GM19023 (cell line): ENCODE results near the gene XPNPEP2.
"Not testable (repeated sequence)": the region's sequence is repeated elsewhere in the genome, so short reads cannot be mapped to it uniquely, and the experiment has no call there.

Experiments used
- ATAC-seq: cut with Tn5 transposase; IDR thresholded peaks from one replicate; pipeline ENCODE4 v1.9.1; 2021; ENCODE audit warnings: mild to moderate bottlenecking, moderate library complexity; ENCODE audit not compliant: unreplicated experiment

Gene XPNPEP2

GRCh38 chrX:129719268-129719667, 19.5 kb upstream of the XPNPEP2 start:
- ATAC-seq = no peak

- no peak for ATAC-seq
Observed at GRCh38 chrX:129719931-129720530, 18.7 kb upstream of the XPNPEP2 start.

- ATAC-seq = no peak
Observed at GRCh38 chrX:129720741-129721140, 18.0 kb upstream of the XPNPEP2 start.

- ATAC-seq = no peak
Observed at GRCh38 chrX:129721414-129721813, 17.4 kb upstream of the XPNPEP2 start.

- ATAC-seq = no peak
Observed at GRCh38 chrX:129721870-129722269, 16.9 kb upstream of the XPNPEP2 start.

GRCh38 chrX:129723511-129723910, 15.3 kb upstream of the XPNPEP2 start:
- ATAC-seq = no peak

GRCh38 chrX:129724754-129725153, 14.0 kb upstream of the XPNPEP2 start:
- no peak for ATAC-seq

GRCh38 chrX:129726307-129727111, 12.3 kb upstream of the XPNPEP2 start:
- no peak for ATAC-seq

GRCh38 chrX:129728061-129728460, 10.7 kb upstream of the XPNPEP2 start:
- ATAC-seq = no peak

GRCh38 chrX:129731228-129731627, 7.6 kb upstream of the XPNPEP2 start:
- ATAC-seq = no peak

GRCh38 chrX:129732857-129733256, 5.9 kb upstream of the XPNPEP2 start:
- no peak for ATAC-seq

- ATAC-seq = no peak
Observed at GRCh38 chrX:129733335-129733734, 5.4 kb upstream of the XPNPEP2 start.

GRCh38 chrX:129736491-129736890, 2.3 kb upstream of the XPNPEP2 start:
- no peak for ATAC-seq

GRCh38 chrX:129737916-129738315, 863 bp upstream of the XPNPEP2 start:
- no peak for ATAC-seq

- no peak for ATAC-seq
Observed at GRCh38 chrX:129739578-129739977, 799 bp downstream of the XPNPEP2 start.

GRCh38 chrX:129741880-129742758, 3.3 kb downstream of the XPNPEP2 start:
- ATAC-seq = no peak

GRCh38 chrX:129742759-129743152, 4.0 kb downstream of the XPNPEP2 start:
- ATAC-seq = not testable (repeated sequence)

GRCh38 chrX:129743821-129744220, 5.0 kb downstream of the XPNPEP2 start:
- ATAC-seq = no peak

- ATAC-seq = no peak
Observed at GRCh38 chrX:129744861-129745321, 6.1 kb downstream of the XPNPEP2 start.

- ATAC-seq = no peak
Observed at GRCh38 chrX:129746557-129747470, 8.0 kb downstream of the XPNPEP2 start.
